GM19351 (cell line): ENCODE results near the gene PACS2.

Source experiments
- ATAC-seq: cut with Tn5 transposase; IDR thresholded peaks from one replicate; pipeline ENCODE4 v1.9.1; 2021; ENCODE audit warnings: mild to moderate bottlenecking, moderate library complexity; ENCODE audit not compliant: unreplicated experiment

The PACS2 gene

DNA sequence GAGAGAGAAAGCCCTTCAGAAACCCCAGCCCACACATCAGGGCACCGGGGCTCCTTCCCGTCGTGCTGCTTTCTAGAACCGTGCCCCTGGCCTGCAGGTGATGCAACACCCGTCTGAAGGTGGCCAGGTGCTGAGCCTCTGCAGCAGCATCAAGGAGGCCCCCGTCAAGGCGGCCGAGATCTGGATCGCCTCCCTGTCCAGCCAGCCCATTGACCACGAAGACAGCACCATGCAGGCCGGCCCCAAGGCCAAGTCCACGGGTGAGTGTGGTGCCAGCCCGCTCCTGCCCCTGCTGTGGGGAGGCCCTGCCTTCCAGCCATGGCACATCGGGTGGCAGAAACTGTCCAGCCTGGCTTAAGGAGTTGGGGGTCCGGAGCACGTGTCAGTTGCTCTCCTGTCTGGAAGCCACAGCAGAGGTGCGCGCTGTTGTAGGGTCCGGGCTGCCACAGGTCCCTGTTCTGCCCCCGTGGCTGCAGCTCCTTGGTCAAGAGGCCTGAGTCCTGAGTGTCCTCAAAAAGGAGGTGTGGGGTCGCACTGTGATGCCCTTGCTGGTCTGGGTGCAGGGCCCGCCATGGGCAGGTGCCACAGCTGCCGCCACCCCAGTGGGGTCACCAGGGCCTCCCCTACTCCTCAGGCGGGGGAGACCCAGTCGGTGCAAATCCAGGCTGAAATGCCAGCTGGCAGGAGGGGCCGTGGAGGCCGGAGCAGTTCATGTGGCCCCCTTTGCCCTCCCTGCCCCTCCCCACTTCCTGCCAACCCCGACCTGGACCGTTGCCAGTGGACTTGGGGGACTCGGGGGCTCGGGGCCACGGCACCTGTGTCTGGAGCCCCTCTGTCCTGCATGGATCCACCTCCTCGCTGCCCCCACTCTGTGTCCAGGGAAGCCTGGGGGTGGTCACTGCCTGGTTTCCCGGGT, 52.8 kb downstream of the PACS2 start:
- ATAC-seq, result no peak

DNA sequence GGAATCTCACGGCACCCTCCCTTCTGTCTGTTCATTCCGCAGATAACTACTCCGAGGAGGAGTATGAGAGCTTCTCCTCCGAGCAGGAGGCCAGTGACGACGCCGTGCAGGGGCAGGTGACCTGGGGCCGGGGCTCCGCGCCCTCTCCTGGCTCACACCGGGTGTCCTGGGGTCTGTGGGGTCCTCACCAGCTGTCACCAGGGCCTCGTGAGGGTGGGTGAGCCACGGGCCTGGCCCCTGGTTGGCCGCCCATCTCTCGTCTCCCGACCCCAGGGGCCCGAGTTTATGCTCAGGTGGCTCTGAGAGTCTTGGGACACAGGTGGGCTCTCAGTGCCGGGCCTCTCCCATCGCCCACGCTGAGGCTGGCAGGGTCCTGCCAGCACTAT, 53.5 kb downstream of the PACS2 start:
- no peak for ATAC-seq

DNA sequence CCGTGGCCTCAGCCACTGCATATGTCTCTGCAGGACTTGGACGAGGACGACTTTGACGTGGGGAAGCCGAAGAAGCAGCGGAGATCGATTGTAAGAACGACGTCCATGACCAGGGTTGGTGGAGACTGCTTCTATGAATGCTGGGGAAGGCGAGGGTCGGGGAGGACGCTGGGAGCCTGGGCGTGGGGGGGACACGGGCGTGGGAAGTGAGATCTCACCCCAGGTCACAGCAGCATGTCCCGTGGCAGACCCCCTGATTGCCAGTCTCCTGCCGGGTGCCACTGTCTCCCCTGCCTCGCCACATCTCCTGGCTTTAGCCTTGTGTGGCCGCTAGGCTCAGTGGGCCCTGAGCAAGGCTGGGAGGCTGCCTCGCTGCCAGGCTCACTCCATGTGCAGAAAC, 53.9 kb downstream of the PACS2 start:
- no peak for ATAC-seq

DNA sequence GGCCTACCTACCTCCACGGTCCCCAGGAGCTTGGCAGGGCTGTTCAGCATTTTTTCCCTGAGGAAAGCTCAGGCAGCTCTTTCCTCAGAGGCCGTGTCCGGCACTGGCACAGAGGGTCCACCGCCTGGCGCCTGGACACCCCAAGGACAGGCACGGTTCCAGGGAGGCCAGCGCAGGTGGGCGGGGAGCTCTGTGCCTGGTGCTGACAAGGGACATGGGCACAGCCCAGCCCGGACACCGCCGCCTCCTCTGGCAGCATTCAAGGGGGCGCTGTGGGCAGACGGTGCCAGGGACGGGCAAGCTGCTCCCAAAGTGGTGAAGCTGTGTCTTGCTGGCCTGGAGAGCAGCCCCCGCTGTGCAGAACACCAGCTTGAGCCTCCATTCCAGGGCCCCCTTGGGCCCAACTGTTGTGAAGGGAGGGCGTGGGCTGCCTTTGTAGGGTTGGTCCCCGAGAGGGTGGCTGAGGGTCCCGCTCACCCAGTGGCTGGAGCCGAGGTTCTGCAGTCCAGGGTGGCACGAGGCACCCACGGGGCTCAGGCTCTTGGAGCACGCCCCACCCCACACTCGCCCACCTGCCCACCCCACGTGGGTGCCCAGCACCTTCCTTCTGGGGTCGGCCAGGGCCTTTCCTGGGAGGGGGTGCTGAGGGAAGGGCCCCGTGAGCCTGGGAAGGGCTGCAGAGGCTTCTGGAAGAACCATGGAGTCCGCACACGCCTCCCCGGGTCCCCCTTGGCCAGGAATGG, 54.5 kb downstream of the PACS2 start:
- no peak for ATAC-seq

DNA sequence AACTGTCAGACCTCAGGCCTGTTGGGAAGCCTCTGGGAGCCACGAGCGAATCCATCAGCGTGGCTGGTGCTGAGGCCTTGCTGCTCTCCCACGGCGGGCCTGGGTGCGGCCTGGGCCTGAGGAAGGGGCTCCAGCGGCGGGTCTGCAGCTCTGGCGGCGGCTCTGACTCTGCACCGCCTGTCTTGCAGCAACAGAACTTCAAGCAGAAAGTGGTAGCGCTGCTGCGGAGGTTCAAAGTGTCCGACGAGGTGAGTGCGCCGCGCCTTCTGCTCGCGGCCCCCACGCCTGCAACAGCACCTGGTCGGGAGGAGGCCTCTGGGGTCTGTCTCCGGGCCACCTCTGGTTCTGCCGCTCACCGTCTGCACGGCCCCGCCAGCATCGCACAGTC, 55.1 kb downstream of the PACS2 start:
- no peak for ATAC-seq

- ATAC-seq, result no peak
Observed at GRCh38 chr14:105374389-105374788, 59.8 kb downstream of the PACS2 start.

- no peak for ATAC-seq
Observed at GRCh38 chr14:105375635-105376057, 61.1 kb downstream of the PACS2 start.

- ATAC-seq, result no peak
Observed at GRCh38 chr14:105376521-105377440, 62.2 kb downstream of the PACS2 start.

- ATAC-seq, result no peak
Observed at GRCh38 chr14:105377555-105378182, 63.1 kb downstream of the PACS2 start.

GRCh38 chr14:105378199-105378598, 63.7 kb downstream of the PACS2 start:
- no peak for ATAC-seq

- no peak for ATAC-seq
Observed at GRCh38 chr14:105378873-105379685, 64.5 kb downstream of the PACS2 start.

DNA sequence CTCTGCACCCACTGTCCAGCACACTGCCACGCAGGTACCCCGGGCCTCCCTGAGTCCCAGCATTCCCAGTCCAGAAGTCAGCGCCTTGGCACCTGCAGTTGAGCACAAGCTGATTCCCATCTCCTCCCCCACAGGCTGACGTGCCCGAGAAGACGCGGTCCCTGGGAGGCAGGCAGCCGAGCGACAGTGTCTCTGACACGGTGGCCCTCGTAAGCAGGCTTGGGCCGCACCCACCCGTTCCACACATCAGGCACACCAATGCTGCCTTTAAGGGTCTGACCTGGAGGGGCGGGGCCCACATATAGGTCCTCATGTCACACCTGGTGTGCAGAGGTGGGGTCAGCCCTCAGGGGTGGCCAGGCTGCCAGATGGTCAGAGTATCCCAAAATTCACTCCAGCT, 65.4 kb downstream of the PACS2 start:
- ATAC-seq, result no peak

GRCh38 chr14:105380756-105381155, 66.2 kb downstream of the PACS2 start:
- ATAC-seq, result no peak

- no peak for ATAC-seq
Observed at GRCh38 chr14:105381446-105382342, 67.1 kb downstream of the PACS2 start.

DNA sequence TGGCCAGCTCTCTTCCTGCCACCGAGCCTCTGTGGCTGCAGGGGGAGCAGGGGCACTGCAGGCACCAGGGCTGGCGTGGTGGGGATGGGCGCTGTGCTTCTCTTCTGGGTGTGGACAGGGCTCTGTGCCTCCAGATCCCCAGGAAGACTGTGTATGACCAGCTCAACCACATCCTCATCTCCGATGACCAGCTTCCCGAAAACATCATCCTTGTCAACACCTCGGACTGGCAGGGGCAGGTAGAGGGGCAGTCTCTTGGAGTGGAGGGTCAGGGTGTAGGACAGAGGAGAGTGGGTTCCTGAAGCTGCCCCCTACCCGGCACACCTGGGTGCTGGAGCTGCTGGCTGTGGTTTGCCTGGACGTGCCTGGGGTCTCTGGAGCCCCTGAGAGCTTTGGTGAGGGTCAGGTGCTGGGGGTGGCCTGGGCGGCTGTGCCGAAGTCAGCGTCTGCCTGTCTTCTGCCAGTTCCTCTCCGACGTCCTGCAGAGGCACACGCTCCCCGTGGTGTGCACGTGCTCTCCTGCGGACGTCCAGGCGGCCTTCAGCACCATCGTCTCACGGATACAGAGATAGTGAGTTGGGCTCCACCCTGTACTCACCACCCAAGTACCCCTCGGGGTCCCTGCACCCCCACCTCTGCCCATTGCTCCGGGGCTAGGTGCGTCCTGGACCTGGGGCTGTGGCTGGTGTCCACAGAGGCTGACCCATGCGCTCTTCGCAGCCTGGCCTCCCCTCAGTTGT, 68.0 kb downstream of the PACS2 start:
- no peak for ATAC-seq

GRCh38 chr14:105383083-105383730, 68.7 kb downstream of the PACS2 start:
- no peak for ATAC-seq

GRCh38 chr14:105384041-105384557, 69.6 kb downstream of the PACS2 start:
- ATAC-seq, result no peak
